Lung (tissue), 12 donors: Measurements from ENCODE around the gene RPS19BP1. TPM values are rescaled to one million over a fixed set of nuclear protein-coding genes. Genes with fewer than 3 reads are reported as not detected.
"Not testable (repeated sequence)": the region's sequence is repeated elsewhere in the genome, so short reads cannot be mapped to it uniquely, and the experiment has no call there.

Experiments
- ATAC-seq: fragments of 200-7000 bp; cut with Tn5 transposase; one replicate; pipeline ENCODE4 v1.9.1; 2020; ENCODE audit warnings: moderate number of reproducible peaks; ENCODE audit not compliant: insufficient read depth, low FRiP score
- DNase-seq, 3 donors: peaks; one replicate each; pipeline ENCODE4 v3.0.0-alpha.2; 2013 to 2017
- H3K27ac ChIP-seq, 2 donors: one replicate each; pipeline ENCODE4 v1.5.1; 2013; ENCODE audit warnings: mild to moderate bottlenecking in 2 of 2, moderate library complexity in 2 of 2, control low read depth in 1 of 2, inconsistent platforms in 1 of 2, low read depth in 1 of 2, low read length in 1 of 2
- H3K27me3 ChIP-seq, 3 donors: one replicate each; pipeline ENCODE4 v1.5.1; 2013; ENCODE audit warnings: low read length in 2 of 3; ENCODE audit not compliant: control insufficient read depth in 3 of 3, insufficient read depth in 3 of 3
- H3K36me3 ChIP-seq, 4 donors: one replicate each; pipeline ENCODE4 v1.5.1; 2013; ENCODE audit warnings: low read length in 4 of 4, mild to moderate bottlenecking in 1 of 4, moderate library complexity in 1 of 4; ENCODE audit not compliant: control insufficient read depth in 4 of 4, insufficient read depth in 4 of 4
- H3K4me1 ChIP-seq, 5 donors: one replicate each; pipeline ENCODE4 v1.5.1; 2013; ENCODE audit warnings: low read length in 5 of 5, mild to moderate bottlenecking in 2 of 5, moderate library complexity in 1 of 5; ENCODE audit not compliant: control insufficient read depth in 5 of 5, insufficient read depth in 5 of 5
- H3K4me3 ChIP-seq: one replicate; pipeline ENCODE4 v1.5.1; 2013; ENCODE audit warnings: mild to moderate bottlenecking, control low read depth, moderate library complexity
- H3K9ac ChIP-seq, 2 donors: one replicate each; pipeline ENCODE4 v1.5.1; 2013; ENCODE audit warnings: low read length in 2 of 2, control low read depth in 1 of 2; ENCODE audit not compliant: insufficient read depth in 1 of 2
- H3K9me3 ChIP-seq, 4 donors: one replicate each; pipeline ENCODE4 v1.5.1; 2013; ENCODE audit warnings: low read length in 3 of 4, mild to moderate bottlenecking in 1 of 4, moderate library complexity in 1 of 4; ENCODE audit not compliant: control insufficient read depth in 4 of 4, insufficient read depth in 3 of 4
- WGBS, 2 donors: extraction: QIAGEN DNeasy Blood & Tissue Kit; methylation state at CpG; one replicate each; pipeline ENCODE4 v1.1.7; 2013; 5-methylcytosine and 5-hydroxymethylcytosine counted together
- polyA plus RNA-seq, 2 donors: library from polyadenylated mRNA; stranded (reverse); fragments of 200-250 nt; gene quantifications; one replicate each; pipeline ENCODE4 v1.2.1, GENCODE V29; 2013
- total RNA-seq, 2 donors: library from RNA; depleted of rRNA in 1 of 2; stranded (reverse); fragments of >200 nt in 1 of 2; gene quantifications; one replicate each; pipeline ENCODE4 v1.2.1, GENCODE V29; 2014 to 2021
- TF ChIP-seq, protein P1 (sequence below): IDR thresholded peaks from 2 replicates; pipeline ENCODE4 v1.5.1; 2012; ENCODE audit warnings: mild to moderate bottlenecking; ENCODE audit errors: control extremely low read depth, extremely low read depth
- donor health status: control.
- donor health status: control.
- donor health status: Bipolar disorder and iron deficiency.
- donor health status: healthy.
- donor health status: DM: yes; HTN: yes; CAD: no.

RPS19BP1 gene
- total and polyA plus RNA-seq, 4 donors: 50.0 to 199 (median 135) TPM

- 92 to 99% methylated on average over 4 of the region's 4 CpGs for WGBS, 2 donors
- H3K27ac ChIP-seq: no peak overlapping the region
- no peaks in the 10 kb centered on the region for H3K9me3 ChIP-seq
- ATAC-seq (no peak), DNase-seq (no peak)
- no peak overlapping the region for H3K9ac ChIP-seq
- TF ChIP-seq, protein P1, sequence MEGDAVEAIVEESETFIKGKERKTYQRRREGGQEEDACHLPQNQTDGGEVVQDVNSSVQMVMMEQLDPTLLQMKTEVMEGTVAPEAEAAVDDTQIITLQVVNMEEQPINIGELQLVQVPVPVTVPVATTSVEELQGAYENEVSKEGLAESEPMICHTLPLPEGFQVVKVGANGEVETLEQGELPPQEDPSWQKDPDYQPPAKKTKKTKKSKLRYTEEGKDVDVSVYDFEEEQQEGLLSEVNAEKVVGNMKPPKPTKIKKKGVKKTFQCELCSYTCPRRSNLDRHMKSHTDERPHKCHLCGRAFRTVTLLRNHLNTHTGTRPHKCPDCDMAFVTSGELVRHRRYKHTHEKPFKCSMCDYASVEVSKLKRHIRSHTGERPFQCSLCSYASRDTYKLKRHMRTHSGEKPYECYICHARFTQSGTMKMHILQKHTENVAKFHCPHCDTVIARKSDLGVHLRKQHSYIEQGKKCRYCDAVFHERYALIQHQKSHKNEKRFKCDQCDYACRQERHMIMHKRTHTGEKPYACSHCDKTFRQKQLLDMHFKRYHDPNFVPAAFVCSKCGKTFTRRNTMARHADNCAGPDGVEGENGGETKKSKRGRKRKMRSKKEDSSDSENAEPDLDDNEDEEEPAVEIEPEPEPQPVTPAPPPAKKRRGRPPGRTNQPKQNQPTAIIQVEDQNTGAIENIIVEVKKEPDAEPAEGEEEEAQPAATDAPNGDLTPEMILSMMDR: no peak
- no peaks in the 10 kb centered on the region for H3K27me3 ChIP-seq
- H3K4me3 ChIP-seq: no peak overlapping the region
- H3K4me1 ChIP-seq: peaks cover 0 to 3% (median 0%) of the 10 kb centered on the region in 5 donors
- H3K36me3 ChIP-seq: peaks cover 20 to 61% (median 41%) of the 10 kb centered on the region in 4 donors
Measured at GRCh38 chr22:39510529-39511149, 21.9 kb downstream of the RPS19BP1 start.

- TF ChIP-seq, protein P1: no peak
- no peak overlapping the region for H3K27ac ChIP-seq
- H3K4me1 ChIP-seq: peaks cover 0 to 6% (median 4%) of the 10 kb centered on the region in 5 donors
- DNase-seq (no peak), ATAC-seq (no peak)
- H3K9ac ChIP-seq: no peak overlapping the region
- H3K9me3 ChIP-seq: no peaks in the 10 kb centered on the region
- H3K27me3 ChIP-seq: no peaks in the 10 kb centered on the region
- peaks cover 21 to 56% (median 34%) of the 10 kb centered on the region in 4 donors for H3K36me3 ChIP-seq
- 80 to 87% methylated on average over 4 of the region's 4 CpGs for WGBS, 2 donors
- no peak overlapping the region for H3K4me3 ChIP-seq
Measured at GRCh38 chr22:39508393-39508792, 24.2 kb downstream of the RPS19BP1 start.

DNA sequence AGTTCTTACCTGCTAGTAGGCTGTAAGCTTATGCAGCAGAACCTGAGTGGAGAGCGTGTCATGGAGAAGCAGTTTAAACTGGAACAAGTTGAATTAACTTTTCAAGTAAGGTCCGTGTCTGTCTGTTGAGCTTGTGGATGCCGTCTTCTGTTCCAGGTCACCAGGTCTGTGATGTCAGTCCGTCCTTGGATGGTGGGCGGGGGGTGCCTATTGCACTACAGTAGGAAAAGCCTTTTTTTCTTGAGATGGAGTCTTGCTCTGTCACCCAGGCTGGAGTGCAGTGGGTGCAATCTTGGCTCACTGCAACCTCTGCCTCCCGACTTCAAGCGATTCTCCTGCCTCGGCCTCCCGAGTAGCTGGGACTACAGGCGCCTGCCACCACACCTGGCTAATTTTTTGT lies 25.5 kb downstream of the RPS19BP1 start:
- peaks cover 21 to 48% (median 31%) of the 10 kb centered on the region in 4 donors for H3K36me3 ChIP-seq
- not testable (repeated sequence) for DNase-seq

GRCh38 chr22:39504071-39504470 lies 28.5 kb downstream of the RPS19BP1 start:
- TF ChIP-seq, protein P1: no peak
- H3K4me3 ChIP-seq: no peak overlapping the region
- no peaks in the 10 kb centered on the region for H3K27me3 ChIP-seq
- H3K36me3 ChIP-seq: peaks cover 10 to 30% (median 23%) of the 10 kb centered on the region in 4 donors
- no peaks in the 10 kb centered on the region for H3K9me3 ChIP-seq
- 95 to 96% methylated on average over 16 of the region's 16 CpGs for WGBS, 2 donors
- H3K27ac ChIP-seq: no peak overlapping the region
- H3K4me1 ChIP-seq: peaks cover 2 to 27% (median 18%) of the 10 kb centered on the region in 5 donors
- ATAC-seq: no peak
- DNase-seq: no peak
- no peak overlapping the region for H3K9ac ChIP-seq

More for the DNA sequence above, 25.5 kb downstream of the RPS19BP1 start:
- 83 to 88% methylated on average over 10 of the region's 10 CpGs for WGBS, 2 donors
- peaks cover 0 to 11% (median 10%) of the 10 kb centered on the region in 5 donors for H3K4me1 ChIP-seq
- ATAC-seq, H3K27ac ChIP-seq, H3K4me3 ChIP-seq, H3K9me3 ChIP-seq, H3K9ac ChIP-seq, H3K27me3 ChIP-seq: not testable (repeated sequence)
